K562 (cell line): ENCODE data around the gene NANS.

Experiments
- CEBPB ChIP-seq: fragments of 450-650 bp; IDR thresholded peaks from 2 replicates; pipeline ENCODE4 v1.6.1; 2016; ENCODE audit warnings: missing genetic modification characterization, missing compliant biosample characterization
- ETV5 ChIP-seq: sonication (generic); formaldehyde crosslinking; IDR thresholded peaks from 2 replicates; pipeline ENCODE4 v1.4.0; 2020; ENCODE audit warnings: low read depth, mild to moderate bottlenecking, missing genetic modification reagents
- FOXM1 ChIP-seq, 2 experiments: fragments of 450-650 bp in 1 of 2; sonication (generic) in 1 of 2; formaldehyde crosslinking in 1 of 2; IDR thresholded peaks; 2 replicates each; pipeline versions ENCODE4 v1.6.1 to v1.9.0; 2017 to 2022; ENCODE audit warnings: low read depth in 2 of 2, mild to moderate bottlenecking in 2 of 2, missing genetic modification reagents in 1 of 2, moderate library complexity in 1 of 2
- NONO ChIP-seq, 2 experiments: fragments of 200-400 bp in 1 of 2; fragments of 450-650 bp in 1 of 2; formaldehyde crosslinking in 1 of 2; IDR thresholded peaks; 2 replicates each; pipeline ENCODE4 v1.6.1; 2017; ENCODE audit warnings: low read depth in 2 of 2, mild to moderate bottlenecking in 2 of 2, moderate library complexity in 2 of 2, low read length in 1 of 2
- RBM39 ChIP-seq: fragments of 200-400 bp; formaldehyde crosslinking; optimal IDR thresholded peaks from 2 replicates; pipeline ENCODE3; 2018; ENCODE audit warnings: low read depth, low read length
- RNF219 ChIP-seq: fragments of 250-450 bp; sonication (Bioruptor Pico); IDR thresholded peaks from 2 replicates; pipeline ENCODE4 v1.5.0; 2022; ENCODE audit warnings: mild to moderate bottlenecking
- SAFB ChIP-seq: fragments of 200-400 bp; formaldehyde crosslinking; IDR thresholded peaks from 2 replicates; pipeline ENCODE4 v1.6.1; 2017; ENCODE audit warnings: low read depth, low read length, borderline replicate concordance
- SIN3A ChIP-seq, 2 experiments: fragments of 150-350 bp in 1 of 2; IDR thresholded peaks; 2 replicates each; pipeline ENCODE4 v1.6.1; 2011 to 2016; ENCODE audit warnings: borderline replicate concordance in 2 of 2, low read depth in 2 of 2, low read length in 2 of 2, mild to moderate bottlenecking in 2 of 2, moderate library complexity in 2 of 2; ENCODE audit not compliant: control insufficient read depth in 1 of 2
- SNRNP70 ChIP-seq: fragments of 200-400 bp; formaldehyde crosslinking; optimal IDR thresholded peaks from 2 replicates; pipeline ENCODE3; 2017; ENCODE audit warnings: low read depth, low read length
- ZNF408 ChIP-seq: fragments of 250-450 bp; sonication (Bioruptor Pico); IDR thresholded peaks from 2 replicates; pipeline ENCODE4 v1.4.0; 2020; ENCODE audit warnings: low read depth, mild to moderate bottlenecking, moderate library complexity
- ZNF444 ChIP-seq: fragments of 250-450 bp; sonication (Bioruptor Pico); IDR thresholded peaks from 2 replicates; pipeline ENCODE4 v1.4.0; 2020; ENCODE audit warnings: mild to moderate bottlenecking, moderate library complexity
- TF ChIP-seq, protein P1 (sequence below): fragments of 450-650 bp; conservative IDR thresholded peaks from 2 replicates; pipeline ENCODE4 v1.6.1; 2016; ENCODE audit warnings: missing genetic modification characterization, low read depth, mild to moderate bottlenecking, control low read depth, missing compliant biosample characterization
- TF ChIP-seq, protein P2 (sequence below), 3 experiments: IDR thresholded peaks in 2 of 3; conservative IDR thresholded peaks in 1 of 3; 2 replicates each; pipeline ENCODE4 v1.5.1; 2011 to 2012; ENCODE audit warnings: low read length in 3 of 3, mild to moderate bottlenecking in 3 of 3, control low read depth in 2 of 3, improper control_type of control experiment in 1 of 3, inconsistent platforms in 1 of 3, low read depth in 1 of 3, mixed read lengths in 1 of 3, moderate library complexity in 1 of 3; ENCODE audit not compliant: insufficient read depth in 2 of 3

GRCh38 chr9:98016137-98016680, 40.3 kb upstream of the NANS start:
- TF ChIP-seq, protein P1, sequence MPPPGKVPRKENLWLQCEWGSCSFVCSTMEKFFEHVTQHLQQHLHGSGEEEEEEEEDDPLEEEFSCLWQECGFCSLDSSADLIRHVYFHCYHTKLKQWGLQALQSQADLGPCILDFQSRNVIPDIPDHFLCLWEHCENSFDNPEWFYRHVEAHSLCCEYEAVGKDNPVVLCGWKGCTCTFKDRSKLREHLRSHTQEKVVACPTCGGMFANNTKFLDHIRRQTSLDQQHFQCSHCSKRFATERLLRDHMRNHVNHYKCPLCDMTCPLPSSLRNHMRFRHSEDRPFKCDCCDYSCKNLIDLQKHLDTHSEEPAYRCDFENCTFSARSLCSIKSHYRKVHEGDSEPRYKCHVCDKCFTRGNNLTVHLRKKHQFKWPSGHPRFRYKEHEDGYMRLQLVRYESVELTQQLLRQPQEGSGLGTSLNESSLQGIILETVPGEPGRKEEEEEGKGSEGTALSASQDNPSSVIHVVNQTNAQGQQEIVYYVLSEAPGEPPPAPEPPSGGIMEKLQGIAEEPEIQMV = no peak
- TF ChIP-seq, protein P2, sequence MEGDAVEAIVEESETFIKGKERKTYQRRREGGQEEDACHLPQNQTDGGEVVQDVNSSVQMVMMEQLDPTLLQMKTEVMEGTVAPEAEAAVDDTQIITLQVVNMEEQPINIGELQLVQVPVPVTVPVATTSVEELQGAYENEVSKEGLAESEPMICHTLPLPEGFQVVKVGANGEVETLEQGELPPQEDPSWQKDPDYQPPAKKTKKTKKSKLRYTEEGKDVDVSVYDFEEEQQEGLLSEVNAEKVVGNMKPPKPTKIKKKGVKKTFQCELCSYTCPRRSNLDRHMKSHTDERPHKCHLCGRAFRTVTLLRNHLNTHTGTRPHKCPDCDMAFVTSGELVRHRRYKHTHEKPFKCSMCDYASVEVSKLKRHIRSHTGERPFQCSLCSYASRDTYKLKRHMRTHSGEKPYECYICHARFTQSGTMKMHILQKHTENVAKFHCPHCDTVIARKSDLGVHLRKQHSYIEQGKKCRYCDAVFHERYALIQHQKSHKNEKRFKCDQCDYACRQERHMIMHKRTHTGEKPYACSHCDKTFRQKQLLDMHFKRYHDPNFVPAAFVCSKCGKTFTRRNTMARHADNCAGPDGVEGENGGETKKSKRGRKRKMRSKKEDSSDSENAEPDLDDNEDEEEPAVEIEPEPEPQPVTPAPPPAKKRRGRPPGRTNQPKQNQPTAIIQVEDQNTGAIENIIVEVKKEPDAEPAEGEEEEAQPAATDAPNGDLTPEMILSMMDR (IDR thresholded peaks at IDR 0.05 in 2 of 3, conservative IDR thresholded peaks at IDR 0.05 in 1 of 3; ENCODE audit: insufficient read depth in 2 of 3, low read depth in 1 of 3, low read length in 3 of 3) = no peak
- TF ChIP-seq SAFB = no peak
- no peak for TF ChIP-seq ZNF444 (CRISPR knock-in tag)
- TF ChIP-seq ZNF408 (CRISPR knock-in tag) = no peak
- TF ChIP-seq NONO (IDR thresholded peaks at IDR 0.05; ENCODE audit: low read depth in 2 of 2, low read length in 1 of 2) = no peak
- TF ChIP-seq SNRNP70 = no peak
- TF ChIP-seq RNF219 (CRISPR knock-in tag) = no peak
- TF ChIP-seq FOXM1 (IDR thresholded peaks at IDR 0.05; ENCODE audit: low read depth) = no peak
- TF ChIP-seq FOXM1 (CRISPR knock-in tag; IDR thresholded peaks at IDR 0.05; ENCODE audit: low read depth) = no peak
- TF ChIP-seq CEBPB (tag) = no peak
- TF ChIP-seq SIN3A (IDR thresholded peaks at IDR 0.05; ENCODE audit: borderline replicate concordance in 2 of 2, control insufficient read depth in 1 of 2, low read depth in 2 of 2, low read length in 2 of 2) = 0 out of 4 replicates have a peak, but pooled peaks of 1 of the 2 experiments have one; percentile 15
- TF ChIP-seq ETV5 (CRISPR knock-in tag) = no peak
- no peak for TF ChIP-seq RBM39
